Spinal cord (tissue), 10 donors: ENCODE measurements around the gene STRIP2. TPM values are rescaled to one million over a fixed set of nuclear protein-coding genes. Genes with fewer than 3 reads are reported as not detected.
A peak's percentile ranks its signal among the peaks of the same experiment; 100 is the strongest.
"Not testable (repeated sequence)": the region's sequence is repeated elsewhere in the genome, so short reads cannot be mapped to it uniquely, and the experiment has no call there.

Source experiments
- DNase-seq, 6 donors: peaks; one replicate each; pipeline versions ENCODE4 v3.0.0 to v3.0.0-alpha.2; 2013 to 2015; ENCODE audit warnings: low spot score in 6 of 6, low read depth in 4 of 6
- H3K27ac ChIP-seq: one replicate; pipeline ENCODE4 v1.5.1; 2013; ENCODE audit warnings: low read depth, low read length, control low read depth
- H3K27me3 ChIP-seq: one replicate; pipeline ENCODE4 v1.6.1; 2013; ENCODE audit warnings: low read length; ENCODE audit not compliant: control insufficient read depth, insufficient read depth
- H3K36me3 ChIP-seq: one replicate; pipeline ENCODE4 v1.6.1; 2013; ENCODE audit warnings: low read length; ENCODE audit not compliant: control insufficient read depth, insufficient read depth
- H3K4me1 ChIP-seq: one replicate; pipeline ENCODE4 v1.6.1; 2013; ENCODE audit warnings: low read length; ENCODE audit not compliant: control insufficient read depth, insufficient read depth
- H3K4me3 ChIP-seq: one replicate; pipeline ENCODE4 v1.5.1; 2013; ENCODE audit warnings: low read depth, low read length, control low read depth
- H3K9me3 ChIP-seq: one replicate; pipeline ENCODE4 v1.6.1; 2013; ENCODE audit warnings: low read length; ENCODE audit not compliant: control insufficient read depth, insufficient read depth
- WGBS: methylation state at CpG from one replicate; pipeline ENCODE4 v1.1.5; 2013; ENCODE audit warnings: missing lambda C conversion rate; ENCODE audit not compliant: insufficient coverage; 5-methylcytosine and 5-hydroxymethylcytosine counted together
- polyA plus RNA-seq, 2 donors: library from polyadenylated mRNA; unstranded; fragments of 120-200 nt; gene quantifications; one replicate each; pipeline ENCODE4 v1.2.1, GENCODE V29; 2013; ENCODE audit not compliant: insufficient read length in 2 of 2
- small RNA-seq: library from RNA; depleted of rRNA; stranded (forward); fragments of <200 nt; gene quantifications from one replicate; pipeline ENCODE3, GENCODE V24; 2014; ENCODE audit warnings: low replicate concordance
- total RNA-seq, 2 donors: library from RNA; depleted of rRNA in 1 of 2; stranded (reverse); fragments of 120-200 nt in 1 of 2; fragments of >200 nt in 1 of 2; gene quantifications; one replicate each; pipeline versions ENCODE4 v1.2.3 to v1.2.4, GENCODE V29; 2013 to 2014
- donor health status: healthy.

The STRIP2 gene
- total and polyA plus RNA-seq, 4 donors = 16.0 to 24.2 (median 18.1) TPM

GRCh38 chr7:129532375-129532774, 98.1 kb downstream of the STRIP2 start:
- H3K4me1 ChIP-seq = peaks cover 4% of the 10 kb centered on the region
- 79% methylated on average over 19 of the region's 19 CpGs for WGBS
- DNase-seq = no peak

GRCh38 chr7:129534558-129535274, 100.5 kb downstream of the STRIP2 start:
- not testable (repeated sequence) for H3K9me3 ChIP-seq, H3K4me1 ChIP-seq, H3K27ac ChIP-seq, DNase-seq, H3K36me3 ChIP-seq, H3K4me3 ChIP-seq, H3K27me3 ChIP-seq
- 84% methylated on average over 14 of the region's 20 CpGs for WGBS

More at GRCh38 chr7:129532375-129532774, 98.1 kb downstream of the STRIP2 start:
- Histone ChIP-seq H3K36me3 (no peaks in the 10 kb centered on the region), H3K27me3 (no peaks in the 10 kb centered on the region), H3K27ac (no peak overlapping the region), H3K9me3 (no peaks in the 10 kb centered on the region), H3K4me3 (no peak overlapping the region)

GRCh38 chr7:129535896-129536295, 101.7 kb downstream of the STRIP2 start:
- no peaks in the 10 kb centered on the region for H3K9me3 ChIP-seq
- 70% methylated on average over 3 of the region's 5 CpGs for WGBS
- DNase-seq = no peak
- no peaks in the 10 kb centered on the region for H3K36me3 ChIP-seq
- H3K27ac ChIP-seq = no peak overlapping the region
- H3K4me1 ChIP-seq = peaks cover 4% of the 10 kb centered on the region
- no peaks in the 10 kb centered on the region for H3K27me3 ChIP-seq
- no peak overlapping the region for H3K4me3 ChIP-seq

GRCh38 chr7:129536323-129536722, 102.1 kb downstream of the STRIP2 start:
- H3K4me1 ChIP-seq = peaks cover 4% of the 10 kb centered on the region
- no peaks in the 10 kb centered on the region for H3K36me3 ChIP-seq
- no peaks in the 10 kb centered on the region for H3K27me3 ChIP-seq
- no peak overlapping the region for H3K27ac ChIP-seq
- peak in 2 of 6 donors; percentile 6 to 64 for DNase-seq
- H3K9me3 ChIP-seq = no peaks in the 10 kb centered on the region
- no peak overlapping the region for H3K4me3 ChIP-seq
- WGBS = 39% methylated on average over 5 of the region's 9 CpGs

Small RNAs within 50 kb of the gene (small RNA-seq; reads per million reads assigned to genes)
- gene AC009244.1 = not detected
- gene RNU1-72P = not detected
- gene SNRPGP3 = not detected

Other genes starting within 250 kb of the STRIP2 start
- 10 to 100 TPM; 17.0 to 49.0 TPM for gene SMO, start 245.8 kb upstream of the STRIP2 start, total RNA-seq
- gene SMO, start 245.8 kb upstream of the STRIP2 start, polyA plus RNA-seq = 10 to 100 TPM; 27.9 to 38.1 TPM
- gene AHCYL2, start 209.4 kb upstream of the STRIP2 start, total RNA-seq = 100 to 1,000 TPM in 1 of 2 donors, 10 to 100 TPM in 1; 75.9 to 138 TPM
- 10 to 100 TPM; 44.6 to 62.0 TPM for gene AHCYL2, start 209.4 kb upstream of the STRIP2 start, polyA plus RNA-seq
- 1 to 10 TPM; 2.4 to 2.9 TPM for gene SMKR1, start 68.1 kb downstream of the STRIP2 start, total RNA-seq
- 10 to 100 TPM; 13.5 to 19.0 TPM for gene SMKR1, start 68.1 kb downstream of the STRIP2 start, polyA plus RNA-seq
- gene NRF1, start 177.3 kb downstream of the STRIP2 start, total RNA-seq = 10 to 100 TPM; 19.9 to 25.3 TPM
- 10 to 100 TPM; 20.3 to 30.0 TPM for gene NRF1, start 177.3 kb downstream of the STRIP2 start, polyA plus RNA-seq